ENCODE results near the gene SGTB.

DNA sequence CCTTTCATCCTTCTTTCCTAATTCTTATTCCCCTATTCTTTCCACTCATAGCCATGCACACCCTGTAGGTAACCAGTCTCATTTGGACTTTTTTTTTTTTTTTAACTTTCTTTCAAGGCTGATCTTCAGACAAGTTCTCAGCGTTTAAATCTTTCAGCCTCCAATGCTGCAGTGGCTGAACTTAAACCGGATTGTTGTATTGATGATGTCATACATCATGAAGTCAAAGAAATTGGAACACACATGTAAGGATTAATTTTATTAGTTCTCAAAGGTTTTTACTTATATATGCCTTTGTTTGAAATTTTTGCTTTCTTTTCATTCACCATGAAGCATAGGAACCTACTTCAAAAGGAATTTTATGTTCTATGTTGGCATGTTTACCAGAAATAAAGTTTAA lies 75.0 kb downstream of the SGTB start:
- TF ChIP-seq, protein P1, sequence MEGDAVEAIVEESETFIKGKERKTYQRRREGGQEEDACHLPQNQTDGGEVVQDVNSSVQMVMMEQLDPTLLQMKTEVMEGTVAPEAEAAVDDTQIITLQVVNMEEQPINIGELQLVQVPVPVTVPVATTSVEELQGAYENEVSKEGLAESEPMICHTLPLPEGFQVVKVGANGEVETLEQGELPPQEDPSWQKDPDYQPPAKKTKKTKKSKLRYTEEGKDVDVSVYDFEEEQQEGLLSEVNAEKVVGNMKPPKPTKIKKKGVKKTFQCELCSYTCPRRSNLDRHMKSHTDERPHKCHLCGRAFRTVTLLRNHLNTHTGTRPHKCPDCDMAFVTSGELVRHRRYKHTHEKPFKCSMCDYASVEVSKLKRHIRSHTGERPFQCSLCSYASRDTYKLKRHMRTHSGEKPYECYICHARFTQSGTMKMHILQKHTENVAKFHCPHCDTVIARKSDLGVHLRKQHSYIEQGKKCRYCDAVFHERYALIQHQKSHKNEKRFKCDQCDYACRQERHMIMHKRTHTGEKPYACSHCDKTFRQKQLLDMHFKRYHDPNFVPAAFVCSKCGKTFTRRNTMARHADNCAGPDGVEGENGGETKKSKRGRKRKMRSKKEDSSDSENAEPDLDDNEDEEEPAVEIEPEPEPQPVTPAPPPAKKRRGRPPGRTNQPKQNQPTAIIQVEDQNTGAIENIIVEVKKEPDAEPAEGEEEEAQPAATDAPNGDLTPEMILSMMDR (IDR thresholded peaks at IDR 0.05) = no peak
- TF ChIP-seq POLR2A (IDR thresholded peaks at IDR 0.05) = no peak
